Loucy (cell line): Measurements from ENCODE around the gene CD4.

Experiments
- CTCF ChIP-seq: fragments of 200-600 bp; sonication (generic); conservative IDR thresholded peaks from 2 replicates; pipeline ENCODE4 v1.5.1; 2014; ENCODE audit warnings: mild to moderate bottlenecking, antibody characterized with exemption, low read length
- EZH2phosphoT487 ChIP-seq: fragments of 200-600 bp; IDR thresholded peaks from 2 replicates; pipeline ENCODE4 v1.6.1; 2018; ENCODE audit warnings: antibody characterized with exemption, mild to moderate bottlenecking, moderate library complexity, borderline replicate concordance

- TF ChIP-seq CTCF (no peak), EZH2phosphoT487 (no peak)
Measured at GRCh38 chr12:6820166-6820565, 30.8 kb downstream of the CD4 start.
